ENCODE data around the gene ERFL.

- TF ChIP-seq, protein P1, sequence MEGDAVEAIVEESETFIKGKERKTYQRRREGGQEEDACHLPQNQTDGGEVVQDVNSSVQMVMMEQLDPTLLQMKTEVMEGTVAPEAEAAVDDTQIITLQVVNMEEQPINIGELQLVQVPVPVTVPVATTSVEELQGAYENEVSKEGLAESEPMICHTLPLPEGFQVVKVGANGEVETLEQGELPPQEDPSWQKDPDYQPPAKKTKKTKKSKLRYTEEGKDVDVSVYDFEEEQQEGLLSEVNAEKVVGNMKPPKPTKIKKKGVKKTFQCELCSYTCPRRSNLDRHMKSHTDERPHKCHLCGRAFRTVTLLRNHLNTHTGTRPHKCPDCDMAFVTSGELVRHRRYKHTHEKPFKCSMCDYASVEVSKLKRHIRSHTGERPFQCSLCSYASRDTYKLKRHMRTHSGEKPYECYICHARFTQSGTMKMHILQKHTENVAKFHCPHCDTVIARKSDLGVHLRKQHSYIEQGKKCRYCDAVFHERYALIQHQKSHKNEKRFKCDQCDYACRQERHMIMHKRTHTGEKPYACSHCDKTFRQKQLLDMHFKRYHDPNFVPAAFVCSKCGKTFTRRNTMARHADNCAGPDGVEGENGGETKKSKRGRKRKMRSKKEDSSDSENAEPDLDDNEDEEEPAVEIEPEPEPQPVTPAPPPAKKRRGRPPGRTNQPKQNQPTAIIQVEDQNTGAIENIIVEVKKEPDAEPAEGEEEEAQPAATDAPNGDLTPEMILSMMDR (conservative IDR thresholded peaks at IDR 0.05): no peak
- no peak for TF ChIP-seq ZFX (IDR thresholded peaks at IDR 0.05)
These were observed 40.7 kb upstream of the ERFL start for GRCh38 chr19:41968751-41969595.
